COLO668 (cell line): ENCODE results near the gene KXD1.
A peak's percentile ranks its signal among the peaks of the same experiment; 100 is the strongest.
"Not testable (repeated sequence)": the region's sequence is repeated elsewhere in the genome, so short reads cannot be mapped to it uniquely, and the experiment has no call there.

ENCODE experiments used
- DNase-seq: peaks from one replicate; lab custom pipeline; 2025; ENCODE audit not compliant: unreplicated experiment; lab: John Stamatoyannopoulos, UW

KXD1 gene

GRCh38 chr19:18533058-18533457 is 24.6 kb upstream of the KXD1 start:
- DNase-seq = no peak

GRCh38 chr19:18536475-18536874 is 21.2 kb upstream of the KXD1 start:
- DNase-seq = no peak

DNA sequence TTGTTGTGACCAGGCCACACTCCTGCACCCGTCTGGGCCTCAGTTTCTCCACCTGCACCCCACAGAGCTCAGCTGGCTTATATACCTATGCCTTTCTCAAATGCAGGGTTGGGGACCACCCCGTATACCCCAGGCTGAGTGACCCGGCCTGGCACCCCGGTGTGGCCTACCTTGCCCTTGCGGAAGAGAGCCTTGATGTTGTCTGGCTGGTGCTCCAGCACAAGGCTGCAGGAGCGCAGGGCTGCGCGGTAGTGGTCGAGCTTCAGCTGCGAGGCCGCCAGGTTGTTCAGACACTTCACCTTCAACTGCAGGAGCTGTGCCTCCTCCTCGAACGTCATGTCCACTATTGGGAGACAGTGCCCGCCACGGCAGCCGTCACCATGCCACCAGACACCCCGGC is 20.2 kb upstream of the KXD1 start:
- no peak for DNase-seq

- DNase-seq = no peak
These were observed 19.6 kb upstream of the KXD1 start for GRCh38 chr19:18538115-18538514.

- no peak for DNase-seq
These were observed 18.3 kb upstream of the KXD1 start for GRCh38 chr19:18539372-18539771.

GRCh38 chr19:18540200-18540599 is 17.5 kb upstream of the KXD1 start:
- DNase-seq = not testable (repeated sequence)

- DNase-seq = no peak
These were observed 16.2 kb upstream of the KXD1 start for GRCh38 chr19:18541258-18541991.

DNA sequence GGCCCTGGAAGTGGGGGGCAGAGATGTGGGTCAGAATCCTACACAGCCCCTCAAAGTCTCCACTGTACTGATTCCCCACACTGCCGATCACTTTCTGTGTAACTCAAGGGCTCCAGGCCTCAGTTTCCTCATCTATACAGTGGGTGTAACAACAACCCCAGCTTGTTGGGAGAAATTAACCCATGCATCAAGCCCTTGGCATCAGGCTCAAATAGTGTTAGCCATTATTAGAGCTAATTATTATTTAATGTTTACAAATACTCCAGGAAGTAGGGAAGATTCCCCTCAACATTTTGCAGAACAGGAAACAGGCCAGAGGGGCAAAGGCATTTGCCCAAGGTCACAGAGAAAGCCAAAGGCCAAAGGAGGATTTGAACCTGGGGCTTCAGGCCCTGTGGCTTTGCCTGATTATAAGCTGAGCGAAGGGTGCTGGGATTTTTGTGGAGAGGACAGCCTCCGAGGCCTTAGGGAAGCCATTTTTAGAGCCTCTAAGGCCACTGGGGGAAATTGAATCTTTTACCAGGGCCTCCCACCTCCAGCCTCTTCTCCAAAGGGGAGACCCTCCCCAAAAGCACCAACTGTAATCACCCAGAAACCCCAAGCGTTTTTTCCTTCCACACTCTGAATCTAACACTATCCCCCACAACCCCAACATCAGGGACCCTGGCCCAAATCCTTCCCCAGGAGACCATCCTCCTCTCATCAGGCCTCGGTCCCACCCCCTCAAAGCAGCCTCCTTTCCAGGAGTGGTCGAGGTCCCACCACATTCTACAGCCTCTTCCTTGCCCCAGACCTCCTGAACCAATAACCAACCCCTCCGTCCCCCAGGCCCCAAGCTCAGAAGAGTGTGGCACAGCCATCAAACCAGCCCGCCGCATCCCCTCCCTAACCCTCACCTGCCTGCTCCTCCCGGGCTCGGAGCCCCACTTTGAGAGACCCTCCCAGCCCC is 15.4 kb upstream of the KXD1 start:
- DNase-seq = peak; percentile 18

- peak; percentile 94 for DNase-seq
These were observed 14.5 kb upstream of the KXD1 start, which contains the start of gene FKBP8 for GRCh38 chr19:18542941-18543813. Gene FKBP8, minus strand, starts transcription at chr19:18543573. Its CDS starts 1,603 bp downstream, at chr19:18541970.

- peak; percentile 62 for DNase-seq
These were observed 13.7 kb upstream of the KXD1 start for GRCh38 chr19:18543814-18544475.

- DNase-seq = no peak
These were observed 6.0 kb upstream of the KXD1 start for GRCh38 chr19:18551631-18552030.

- no peak for DNase-seq
These were observed 509 bp downstream of the KXD1 start for GRCh38 chr19:18558202-18558555.

DNA sequence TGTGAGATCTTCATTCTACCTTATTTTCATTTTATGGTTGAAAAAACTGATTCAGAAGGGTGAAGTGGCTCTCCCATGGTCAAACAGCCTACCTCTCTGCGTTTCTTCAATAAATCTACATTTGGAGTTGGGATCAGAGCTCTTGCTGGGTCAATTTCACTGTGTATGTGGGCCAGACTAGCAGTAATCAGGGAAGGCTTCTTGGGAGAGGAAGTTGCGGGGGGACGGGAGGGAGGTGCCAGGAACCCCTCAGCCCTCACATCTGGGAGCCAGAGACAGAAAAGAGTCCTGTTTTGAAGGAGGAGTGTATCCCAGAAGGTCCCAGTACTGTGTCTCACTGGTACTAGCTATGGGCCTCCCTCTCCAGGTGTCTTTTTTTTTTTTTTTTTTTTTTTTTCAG is 934 bp downstream of the KXD1 start:
- DNase-seq = no peak

- no peak for DNase-seq
These were observed 2.0 kb downstream of the KXD1 start for GRCh38 chr19:18559685-18560084.

- DNase-seq = no peak
These were observed 4.4 kb downstream of the KXD1 start for GRCh38 chr19:18562086-18562485.

GRCh38 chr19:18566953-18567352 is 9.3 kb downstream of the KXD1 start:
- no peak for DNase-seq

GRCh38 chr19:18568367-18568766 is 10.7 kb downstream of the KXD1 start:
- no peak for DNase-seq

- peak; percentile 98 for DNase-seq
These were observed 14.1 kb downstream of the KXD1 start, which contains the start of gene UBA52 for GRCh38 chr19:18571564-18572344. Gene UBA52, plus strand, starts transcription at chr19:18571857. Its CDS starts 1,444 bp downstream, at chr19:18573301.

GRCh38 chr19:18574691-18575291 is 17.1 kb downstream of the KXD1 start:
- DNase-seq = no peak
